ENCODE measurements around the gene CPB1.

The CPB1 gene

DNA sequence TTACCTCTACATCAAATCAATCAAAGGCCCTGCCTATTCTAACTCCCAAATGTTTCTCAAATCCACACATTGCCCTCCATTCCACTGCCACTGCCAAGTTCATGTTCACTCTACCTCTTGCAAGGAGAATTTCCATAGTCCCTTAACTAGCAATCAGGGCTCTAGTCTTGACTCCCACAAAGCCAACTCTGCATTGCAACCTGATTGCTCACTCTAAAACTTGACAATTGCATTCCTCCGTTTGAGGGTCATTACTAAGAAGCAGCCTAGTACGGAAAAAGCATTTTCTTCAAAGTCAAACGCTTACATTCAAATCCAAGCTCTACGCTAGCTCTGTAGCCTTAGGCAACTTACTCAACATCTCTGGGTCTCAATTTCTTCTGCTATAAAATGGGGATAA is 38.6 kb downstream of the CPB1 start:
- Histone ChIP-seq H3K9ac (ENCODE audit: low read length) (no peak overlapping the region), H3K9me2 (ENCODE audit: low read depth, low read length) (no peaks in the 10 kb centered on the region), H3K79me2 (ENCODE audit: insufficient read depth, low read length) (no peaks in the 10 kb centered on the region), H3F3A (ENCODE audit: insufficient read depth, low read length) (no peaks in the 10 kb centered on the region), H2AFZ (ENCODE audit: low read length) (no peak overlapping the region), H3K4me2 (ENCODE audit: low read length) (no peak overlapping the region), H3K4me1 (ENCODE audit: insufficient read depth, low read length, severe bottlenecking) (no peaks in the 10 kb centered on the region), H4K20me1 (ENCODE audit: insufficient read depth, low read length) (no peaks in the 10 kb centered on the region), H3K9me3 (ENCODE audit: low read length) (no peaks in the 10 kb centered on the region), H3K4me3 (ENCODE audit: low read depth, low read length, poor library complexity, severe bottlenecking) (no peak overlapping the region), H3K27me3 (ENCODE audit: insufficient read depth, low read length) (0 out of 2 replicates have a peak, but pooled peaks cover 3% of the 10 kb centered on the region), H3K36me3 (ENCODE audit: insufficient read depth, low read length) (no peaks in the 10 kb centered on the region), H3K27ac (ENCODE audit: low read depth, low read length, poor library complexity, severe bottlenecking) (no peak overlapping the region)
- TF ChIP-seq, protein P1, sequence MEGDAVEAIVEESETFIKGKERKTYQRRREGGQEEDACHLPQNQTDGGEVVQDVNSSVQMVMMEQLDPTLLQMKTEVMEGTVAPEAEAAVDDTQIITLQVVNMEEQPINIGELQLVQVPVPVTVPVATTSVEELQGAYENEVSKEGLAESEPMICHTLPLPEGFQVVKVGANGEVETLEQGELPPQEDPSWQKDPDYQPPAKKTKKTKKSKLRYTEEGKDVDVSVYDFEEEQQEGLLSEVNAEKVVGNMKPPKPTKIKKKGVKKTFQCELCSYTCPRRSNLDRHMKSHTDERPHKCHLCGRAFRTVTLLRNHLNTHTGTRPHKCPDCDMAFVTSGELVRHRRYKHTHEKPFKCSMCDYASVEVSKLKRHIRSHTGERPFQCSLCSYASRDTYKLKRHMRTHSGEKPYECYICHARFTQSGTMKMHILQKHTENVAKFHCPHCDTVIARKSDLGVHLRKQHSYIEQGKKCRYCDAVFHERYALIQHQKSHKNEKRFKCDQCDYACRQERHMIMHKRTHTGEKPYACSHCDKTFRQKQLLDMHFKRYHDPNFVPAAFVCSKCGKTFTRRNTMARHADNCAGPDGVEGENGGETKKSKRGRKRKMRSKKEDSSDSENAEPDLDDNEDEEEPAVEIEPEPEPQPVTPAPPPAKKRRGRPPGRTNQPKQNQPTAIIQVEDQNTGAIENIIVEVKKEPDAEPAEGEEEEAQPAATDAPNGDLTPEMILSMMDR (IDR thresholded peaks at IDR 0.05; ENCODE audit: low read length): no peak
- TF ChIP-seq EZH2 (IDR thresholded peaks at IDR 0.05; ENCODE audit: borderline replicate concordance, low read length): no peak

DNA sequence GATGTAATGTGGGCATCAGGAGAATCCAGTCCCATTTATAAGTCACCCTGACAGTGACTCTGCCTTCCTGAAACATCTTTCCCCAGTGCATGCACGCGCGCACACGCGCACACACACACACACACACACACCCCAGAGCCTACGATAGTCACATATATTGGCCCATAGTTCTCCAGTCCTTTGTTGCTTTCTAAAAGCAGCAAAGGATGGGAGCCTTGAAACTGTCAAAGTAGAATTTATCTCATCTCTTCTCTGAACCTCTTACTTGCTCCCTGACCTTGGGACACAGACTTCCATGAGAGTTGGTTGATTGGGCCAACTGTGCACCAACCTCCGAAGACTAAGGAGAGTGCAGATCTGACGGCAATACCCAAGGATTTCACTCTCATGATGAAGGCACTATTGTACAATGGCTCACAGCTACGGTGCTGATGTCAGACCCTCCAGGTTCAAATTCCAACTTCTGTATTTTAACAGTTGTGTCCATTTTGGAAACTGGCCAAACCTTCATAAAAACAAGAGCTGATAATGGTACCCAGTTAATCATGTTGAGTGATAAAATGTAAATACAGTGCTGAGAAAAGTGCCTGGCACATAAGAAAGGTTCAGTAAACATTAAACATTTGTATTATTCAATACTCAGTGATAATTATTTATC is 45.8 kb downstream of the CPB1 start:
- Histone ChIP-seq H3K9me2 (ENCODE audit: low read depth, low read length) (no peaks in the 10 kb centered on the region), H3K4me2 (ENCODE audit: low read length) (no peak overlapping the region), H3K36me3 (ENCODE audit: insufficient read depth, low read length) (no peaks in the 10 kb centered on the region), H3K4me1 (ENCODE audit: insufficient read depth, low read length, severe bottlenecking) (no peaks in the 10 kb centered on the region), H3K27ac (ENCODE audit: low read depth, low read length, poor library complexity, severe bottlenecking) (no peak overlapping the region), H3K9me3 (ENCODE audit: low read length) (no peaks in the 10 kb centered on the region), H3F3A (ENCODE audit: insufficient read depth, low read length) (no peaks in the 10 kb centered on the region), H3K79me2 (ENCODE audit: insufficient read depth, low read length) (no peaks in the 10 kb centered on the region), H3K4me3 (ENCODE audit: low read depth, low read length, poor library complexity, severe bottlenecking) (no peak overlapping the region), H3K9ac (ENCODE audit: low read length) (no peak overlapping the region), H4K20me1 (ENCODE audit: insufficient read depth, low read length) (no peaks in the 10 kb centered on the region; the same call in 1 of the 2 replicates), H3K27me3 (ENCODE audit: insufficient read depth, low read length) (no peaks in the 10 kb centered on the region), H2AFZ (ENCODE audit: low read length) (no peak overlapping the region)
- TF ChIP-seq EZH2 (IDR thresholded peaks at IDR 0.05; ENCODE audit: borderline replicate concordance, low read length): no peak
- TF ChIP-seq, protein P1 (IDR thresholded peaks at IDR 0.05; ENCODE audit: low read length): no peak

DNA sequence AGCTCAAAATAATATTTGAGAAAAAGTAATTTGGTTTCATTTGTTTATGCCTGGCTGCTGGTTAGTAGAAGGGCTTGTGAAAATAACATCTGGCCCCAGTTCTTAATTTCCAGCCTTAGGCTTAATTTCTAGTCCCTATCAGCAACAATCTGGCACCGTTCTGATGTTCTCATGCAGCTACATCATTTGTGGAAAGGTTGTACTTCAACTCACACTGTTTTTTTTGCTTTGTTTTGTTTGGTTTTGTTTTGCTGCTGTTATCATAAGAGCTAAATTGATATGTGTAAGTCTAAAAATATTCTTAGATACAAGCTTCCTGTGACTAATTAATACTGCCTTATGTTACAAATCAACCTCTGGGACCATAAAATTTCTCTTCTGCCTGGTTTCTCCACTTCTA is 46.4 kb downstream of the CPB1 start:
- no peak overlapping the region for H3K9ac ChIP-seq (ENCODE audit: low read length)
- H3K9me2 ChIP-seq (ENCODE audit: low read depth, low read length): no peaks in the 10 kb centered on the region
- no peak overlapping the region for H3K27ac ChIP-seq (ENCODE audit: low read depth, low read length, poor library complexity, severe bottlenecking)
- no peaks in the 10 kb centered on the region for H3F3A ChIP-seq (ENCODE audit: insufficient read depth, low read length)
- no peaks in the 10 kb centered on the region for H3K4me1 ChIP-seq (ENCODE audit: insufficient read depth, low read length, severe bottlenecking)
- no peak overlapping the region for H3K4me3 ChIP-seq (ENCODE audit: low read depth, low read length, poor library complexity, severe bottlenecking)
- H2AFZ ChIP-seq (ENCODE audit: low read length): no peak overlapping the region
- H3K4me2 ChIP-seq (ENCODE audit: low read length): no peak overlapping the region
- TF ChIP-seq, protein P1 (IDR thresholded peaks at IDR 0.05; ENCODE audit: low read length): no peak
- TF ChIP-seq EZH2 (IDR thresholded peaks at IDR 0.05; ENCODE audit: borderline replicate concordance, low read length): no peak
- no peaks in the 10 kb centered on the region; the same call in 1 of the 2 replicates for H3K27me3 ChIP-seq (ENCODE audit: insufficient read depth, low read length)
- H3K36me3 ChIP-seq (ENCODE audit: insufficient read depth, low read length): no peaks in the 10 kb centered on the region
- H3K9me3 ChIP-seq (ENCODE audit: low read length): no peaks in the 10 kb centered on the region
- H4K20me1 ChIP-seq (ENCODE audit: insufficient read depth, low read length): no peaks in the 10 kb centered on the region; the same call in 1 of the 2 replicates
- H3K79me2 ChIP-seq (ENCODE audit: insufficient read depth, low read length): no peaks in the 10 kb centered on the region
